ENCODE data around the gene PHF12.

Gene PHF12

DNA sequence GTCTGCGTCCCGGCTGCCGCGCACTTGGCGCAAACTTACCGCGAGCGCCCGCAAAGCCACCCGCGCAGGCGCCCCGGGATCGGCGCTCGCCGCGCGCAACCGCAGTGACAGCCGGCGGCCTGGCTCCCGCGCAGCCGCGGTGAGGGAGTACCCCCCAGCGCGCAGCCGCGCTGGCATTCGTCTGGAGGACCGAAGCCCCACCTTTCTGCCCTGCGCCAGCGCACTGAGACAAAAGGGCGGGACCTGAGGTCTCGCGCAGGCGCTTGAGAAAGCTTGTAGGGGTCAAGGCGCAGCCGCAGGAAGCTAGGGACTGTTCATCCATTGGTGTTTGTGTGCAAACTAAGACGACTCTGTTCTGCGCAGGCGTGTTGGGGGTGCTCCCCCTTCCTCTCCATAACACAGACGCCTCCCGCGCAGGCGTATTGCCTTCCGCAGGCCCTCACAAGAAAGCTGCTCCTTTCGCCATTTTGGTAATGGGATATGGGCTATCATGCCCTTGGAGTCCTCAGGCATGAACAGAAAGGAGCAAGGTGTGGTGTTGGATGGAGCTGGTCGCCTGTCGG, at the start of gene PHF12:
Gene PHF12 (minus strand): TSS at position 91 of the 563 bp plus-strand sequence. CDS start 558 bp downstream, outside the sequence.
- peak; percentile 100 for DNase-seq

DNA sequence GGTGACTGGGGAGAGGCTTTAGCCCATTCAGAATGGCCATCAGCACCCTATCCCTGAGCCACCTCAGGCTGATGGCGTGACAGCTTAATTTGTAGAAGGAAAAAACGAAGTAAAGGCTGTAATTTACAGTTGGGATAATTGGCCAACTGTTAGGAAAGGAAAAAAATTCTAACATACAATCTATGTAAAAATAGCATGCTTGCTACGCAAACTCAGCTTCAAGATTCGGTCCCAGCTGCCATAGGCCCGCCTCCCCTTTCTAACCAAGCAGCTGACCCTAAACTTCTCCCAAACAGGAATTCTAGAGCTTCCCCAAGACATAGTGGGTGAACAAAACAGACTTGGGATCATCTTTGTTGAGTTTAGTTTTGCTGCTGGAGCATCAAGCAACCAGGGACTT, 49.7 kb upstream of the PHF12 start:
- no peak for DNase-seq

DNA sequence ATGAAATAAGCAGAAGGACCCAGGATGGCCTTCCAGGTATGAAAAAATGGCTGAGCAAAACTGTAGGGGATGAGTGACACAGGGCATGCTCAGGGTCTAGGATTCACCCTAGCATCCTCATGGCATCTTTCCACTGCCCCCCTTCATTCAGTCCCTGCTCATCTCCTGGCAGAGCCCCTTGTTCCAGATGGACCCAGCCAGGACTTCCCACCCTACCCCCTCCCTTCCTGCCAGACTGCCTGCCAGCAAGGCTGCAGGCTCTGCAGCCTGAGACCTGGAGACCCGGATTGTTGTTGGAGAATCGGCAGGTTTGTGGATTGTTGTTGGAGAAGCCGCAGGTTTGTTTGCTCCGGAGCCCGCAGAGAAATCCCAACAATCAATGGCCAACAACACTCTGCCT, 47.9 kb upstream of the PHF12 start:
- peak; percentile 53 for DNase-seq

DNA sequence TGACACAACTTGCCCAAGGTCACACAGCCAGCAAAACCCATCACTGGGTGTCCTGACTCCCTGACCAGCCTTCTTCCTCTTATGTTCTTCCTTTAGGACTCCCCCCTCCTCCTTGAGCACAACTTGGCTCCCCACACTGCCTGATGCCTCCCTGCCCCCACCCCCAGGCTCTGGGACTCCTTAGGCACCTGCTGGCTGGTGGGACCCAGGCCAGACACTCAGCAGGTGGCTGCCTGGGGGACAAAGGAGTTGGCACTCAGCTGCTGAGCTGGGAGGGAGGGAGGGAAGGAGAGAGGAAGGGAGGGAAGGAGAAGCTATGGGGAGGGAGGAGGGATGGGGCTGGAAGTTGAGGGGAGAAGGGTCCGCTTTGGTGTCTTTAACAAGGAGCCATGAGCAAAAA, 46.5 kb upstream of the PHF12 start:
- DNase-seq, result peak; percentile 93

DNA sequence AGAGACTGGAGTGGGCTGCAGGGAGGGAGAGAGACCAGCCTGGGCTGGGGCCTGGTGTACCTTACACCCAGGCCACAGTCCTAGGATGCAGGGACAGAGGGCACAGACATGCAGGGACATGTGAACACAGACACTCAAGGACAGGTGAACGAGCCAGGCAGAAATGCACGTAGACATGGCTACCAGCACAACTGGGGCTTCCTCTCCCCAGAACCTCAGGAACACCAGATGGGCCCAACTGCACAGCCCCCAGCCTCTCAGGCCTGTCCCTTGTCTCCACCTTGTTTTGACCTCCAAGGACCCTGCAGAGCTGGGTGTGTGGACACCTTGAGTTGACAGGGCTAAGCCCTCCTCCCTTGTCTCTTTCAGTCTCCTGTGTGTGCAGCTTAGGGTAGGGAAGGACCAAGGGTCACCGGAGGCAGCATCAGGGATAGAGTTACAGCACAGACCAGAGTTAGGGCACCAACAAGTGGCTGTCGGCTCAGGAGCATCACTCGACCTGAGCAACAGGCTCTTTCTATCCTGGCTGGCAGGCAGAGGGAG, 45.3 kb upstream of the PHF12 start:
- DNase-seq, result peak; percentile 53

DNA sequence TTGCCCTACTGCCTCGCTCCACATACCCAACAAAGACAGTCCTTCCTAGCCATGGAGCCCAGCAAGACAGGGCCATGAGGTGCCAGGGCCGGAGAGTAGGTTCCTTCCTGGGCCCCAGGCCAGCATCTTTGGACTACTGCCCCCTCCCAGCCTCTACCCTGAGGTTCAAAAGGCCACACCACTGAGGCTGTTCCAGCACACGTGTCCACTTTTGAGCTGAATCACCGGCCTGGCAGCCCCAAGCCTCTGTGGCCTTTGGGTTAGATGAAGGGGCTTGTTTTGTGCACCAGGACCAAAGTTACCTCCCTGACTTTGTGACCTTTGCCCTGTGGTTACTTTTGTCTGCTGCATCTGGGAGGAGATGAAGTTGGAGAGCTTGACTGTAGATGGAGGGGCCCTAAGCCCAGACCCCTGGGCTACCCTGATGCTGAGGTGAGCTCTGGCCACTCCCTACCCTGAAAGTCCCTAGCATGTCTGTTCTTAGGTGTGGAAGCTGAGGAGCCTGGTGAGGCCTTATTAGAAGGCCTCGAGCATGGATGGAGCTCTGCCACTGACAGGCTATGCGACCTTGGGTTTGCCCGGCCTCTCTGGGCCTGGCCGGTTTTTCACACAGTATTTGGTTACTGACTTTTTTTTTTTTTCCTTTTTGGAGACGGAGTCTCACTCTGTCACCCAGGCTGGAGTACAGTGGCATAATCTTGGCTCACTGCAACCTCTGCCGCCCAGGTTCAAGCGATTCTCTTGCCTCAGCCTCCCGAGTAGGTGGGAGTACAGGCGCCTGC, 42.5 kb upstream of the PHF12 start:
- no peak for DNase-seq

DNA sequence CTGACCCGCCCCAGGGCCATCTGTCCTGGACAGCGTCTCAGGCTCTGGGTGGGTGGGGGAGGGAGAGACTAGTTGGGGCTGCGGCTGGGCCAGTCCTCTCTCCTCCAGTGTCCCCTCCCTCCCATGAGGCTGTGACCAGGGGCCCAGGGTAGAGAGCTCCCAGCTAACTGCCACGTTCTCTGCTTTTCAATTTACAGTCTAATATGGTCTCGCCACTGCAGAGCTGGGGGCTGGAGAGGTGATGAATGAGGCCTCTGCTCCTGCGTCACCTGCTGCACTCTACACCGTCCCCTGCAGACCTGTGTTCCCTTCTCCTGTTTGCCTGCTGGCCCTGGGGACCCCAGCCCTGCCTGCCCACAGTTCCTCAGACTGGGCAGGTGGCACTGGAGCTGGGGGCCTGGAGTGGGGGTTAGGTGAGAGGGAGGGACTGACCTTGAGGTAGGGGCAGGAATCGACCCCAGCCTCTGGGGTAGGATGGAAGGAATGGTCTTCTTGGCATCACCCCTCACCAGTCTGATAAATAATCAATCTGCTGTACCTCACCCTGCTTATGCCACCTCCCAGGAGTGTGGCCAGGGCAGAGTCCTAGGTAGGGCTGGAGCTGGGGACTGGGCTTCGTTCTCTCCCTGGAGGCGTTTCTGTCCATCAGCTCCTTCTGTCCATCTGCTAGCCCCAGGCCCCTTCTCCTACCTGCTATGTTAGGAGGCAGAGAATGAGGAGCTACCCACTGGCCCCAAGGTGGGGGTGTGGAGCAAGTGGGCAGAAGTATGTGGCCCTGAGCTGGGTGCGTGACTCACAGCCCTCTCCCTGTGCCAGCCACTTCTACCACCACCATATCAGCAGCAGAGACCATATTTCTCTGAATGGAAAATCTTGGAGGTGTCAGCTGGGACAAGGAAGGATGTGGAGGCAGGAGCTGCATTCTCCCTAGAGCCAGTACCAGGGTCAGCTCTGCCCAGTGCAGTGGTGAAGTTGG, 41.6 kb upstream of the PHF12 start:
- DNase-seq, result no peak

DNA sequence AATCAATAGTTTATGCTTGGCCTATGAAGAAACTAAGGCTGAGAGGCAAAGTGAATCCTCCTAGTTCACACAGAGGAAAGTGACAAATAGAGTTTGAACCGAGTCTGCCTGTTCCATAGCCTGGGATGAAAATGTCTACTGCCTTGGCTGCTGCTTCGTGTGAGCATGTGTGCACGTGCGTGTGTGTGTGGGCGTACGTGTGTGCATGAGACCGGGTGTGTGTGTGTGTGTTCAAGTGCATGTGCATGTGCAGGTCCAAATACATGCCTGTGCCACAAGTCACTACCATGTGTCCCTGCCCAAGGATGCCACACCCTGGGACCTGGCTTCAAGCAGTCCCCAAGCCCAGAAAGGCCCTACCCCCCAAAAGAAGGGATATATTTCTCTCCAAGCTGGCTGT, 40.9 kb upstream of the PHF12 start:
- DNase-seq, result no peak

DNA sequence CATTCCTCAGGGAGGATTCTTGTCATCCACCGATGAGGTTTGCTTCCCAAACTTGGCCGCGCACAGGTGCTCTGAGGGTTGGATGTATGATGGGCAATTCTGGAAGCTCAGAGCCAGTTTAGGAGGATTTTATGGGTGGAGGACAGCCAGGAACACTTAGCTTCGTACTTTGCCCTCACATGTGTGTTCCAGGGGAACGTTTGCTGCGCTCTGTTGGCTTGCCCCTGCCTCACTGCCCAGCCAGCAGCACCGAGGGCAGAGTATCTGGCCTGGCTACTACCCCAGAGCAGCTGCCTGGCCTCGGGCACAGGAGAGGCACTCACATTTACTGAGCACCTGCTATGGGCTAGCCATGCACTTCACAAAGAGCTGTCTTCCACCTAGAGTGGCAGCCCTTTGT, 40.5 kb upstream of the PHF12 start:
- DNase-seq, result no peak

DNA sequence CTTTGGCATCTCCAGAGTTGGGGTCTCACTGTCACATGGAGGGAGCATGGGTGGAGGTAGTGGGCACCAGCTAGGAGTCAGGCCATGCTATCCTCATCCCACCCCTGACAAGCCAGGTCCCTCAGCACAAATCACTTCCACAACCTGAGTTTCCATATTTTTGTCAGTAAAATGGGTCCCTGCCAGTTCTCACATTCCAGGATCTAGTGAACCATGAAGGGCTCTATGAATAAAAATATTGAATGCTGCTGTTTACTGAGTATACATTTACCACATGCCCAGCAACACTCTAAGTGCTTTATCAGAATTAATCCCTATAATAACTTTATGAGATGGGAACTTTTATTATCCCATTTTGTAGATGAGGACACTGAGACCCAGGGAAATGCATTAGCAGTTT, 37.7 kb upstream of the PHF12 start:
- DNase-seq, result no peak

DNA sequence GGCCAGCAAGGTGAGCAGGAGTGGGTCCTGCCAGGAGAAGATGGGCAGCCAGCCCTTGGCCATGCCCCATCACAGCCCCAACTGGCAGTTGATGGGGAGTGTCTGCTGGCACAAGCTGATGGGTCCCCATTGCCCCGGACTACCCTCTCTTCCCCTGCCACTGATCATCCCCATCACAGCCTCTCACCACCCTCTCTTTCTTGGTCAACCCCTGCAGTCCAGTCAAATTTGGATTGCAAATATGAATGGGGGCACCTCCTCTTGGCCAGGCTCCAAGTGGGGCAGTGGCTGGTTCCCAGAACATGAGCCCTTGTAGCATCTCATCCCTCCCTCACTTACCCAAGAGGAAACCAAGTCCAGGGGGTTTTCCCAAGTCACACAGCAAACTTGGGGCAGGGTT, 37.2 kb upstream of the PHF12 start:
- DNase-seq, result no peak

DNA sequence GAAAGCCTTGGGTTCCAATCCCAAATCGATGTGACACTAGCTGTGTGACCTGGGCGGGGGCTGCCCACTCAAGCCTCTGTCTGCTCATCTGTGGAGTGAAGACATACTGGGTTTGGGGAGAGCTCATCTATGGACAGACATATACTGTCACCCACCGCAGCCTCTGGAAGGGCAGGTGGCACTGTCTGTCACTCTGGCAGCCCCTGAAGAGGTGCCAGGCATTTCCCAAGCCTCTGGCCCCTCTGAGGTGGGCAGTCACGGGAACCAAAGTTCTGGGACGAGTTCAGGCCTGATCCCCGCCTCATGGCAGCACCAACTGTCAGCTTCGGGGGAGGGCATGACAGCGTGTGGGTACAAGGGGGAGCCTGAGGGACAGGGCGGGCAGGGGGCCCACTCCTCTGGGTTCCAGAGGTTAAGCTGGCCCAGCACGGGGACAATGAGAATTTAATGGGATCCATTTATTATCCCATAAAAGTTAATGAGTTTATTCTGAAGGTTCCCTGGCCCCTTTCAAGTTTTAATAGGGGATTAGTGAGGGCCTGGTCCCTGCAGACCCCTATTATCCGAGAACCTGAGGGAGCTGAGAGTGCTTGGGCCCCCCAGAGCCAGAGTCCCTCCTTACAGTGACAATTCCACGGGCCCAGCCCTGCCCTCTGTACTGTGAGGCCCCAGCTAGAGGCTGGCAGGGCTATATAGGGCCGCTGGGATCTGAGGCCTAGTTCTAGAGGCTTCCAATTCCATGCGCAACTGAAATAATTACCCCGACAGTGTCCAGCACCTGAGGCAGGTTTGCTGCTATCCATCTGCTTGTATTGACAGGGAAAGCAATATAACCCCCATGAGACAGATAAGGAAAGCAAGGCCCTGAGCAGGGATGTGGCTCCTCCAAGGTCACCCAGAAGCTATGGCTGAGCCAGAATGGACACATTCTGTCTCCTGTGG, 35.7 kb upstream of the PHF12 start:
- no peak for DNase-seq

DNA sequence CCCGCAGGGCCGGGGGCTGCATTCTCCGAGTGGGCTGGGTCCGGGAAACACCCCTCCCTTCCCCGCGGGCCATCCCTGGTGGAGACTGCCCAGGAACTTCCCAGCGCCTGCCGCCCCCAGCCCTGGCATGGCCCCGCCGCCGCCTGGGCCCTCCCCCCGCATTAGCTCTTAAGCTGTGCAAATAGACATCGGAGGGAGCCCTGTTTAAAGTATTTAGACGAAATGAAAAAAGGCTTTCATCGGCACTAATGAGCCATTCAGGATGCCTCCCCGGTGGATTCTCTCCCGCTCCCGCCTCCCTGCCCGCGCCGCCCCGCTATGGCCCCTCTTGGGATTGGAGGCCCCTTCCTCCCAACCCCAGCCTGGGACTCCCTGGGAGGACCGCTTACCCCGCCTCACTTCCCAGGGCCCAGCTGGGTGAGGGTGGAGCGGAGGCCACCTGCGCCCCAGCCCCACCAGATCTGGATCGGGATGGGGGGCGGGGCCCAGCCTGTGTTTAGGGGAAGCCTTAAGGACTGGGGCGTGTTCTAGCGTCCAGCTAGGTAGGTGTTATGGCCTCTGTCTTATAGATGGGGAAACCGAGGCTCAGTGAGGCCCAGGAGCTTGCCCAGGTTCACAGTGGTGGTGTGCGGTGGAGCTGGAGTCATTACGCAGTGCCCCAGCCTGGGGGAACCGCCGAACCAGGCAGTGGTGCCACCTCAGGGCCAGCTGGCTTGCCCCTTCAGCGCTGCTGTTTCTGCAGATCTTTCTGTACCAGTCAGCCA, 34.8 kb upstream of the PHF12 start:
- DNase-seq, result peak; percentile 81

DNA sequence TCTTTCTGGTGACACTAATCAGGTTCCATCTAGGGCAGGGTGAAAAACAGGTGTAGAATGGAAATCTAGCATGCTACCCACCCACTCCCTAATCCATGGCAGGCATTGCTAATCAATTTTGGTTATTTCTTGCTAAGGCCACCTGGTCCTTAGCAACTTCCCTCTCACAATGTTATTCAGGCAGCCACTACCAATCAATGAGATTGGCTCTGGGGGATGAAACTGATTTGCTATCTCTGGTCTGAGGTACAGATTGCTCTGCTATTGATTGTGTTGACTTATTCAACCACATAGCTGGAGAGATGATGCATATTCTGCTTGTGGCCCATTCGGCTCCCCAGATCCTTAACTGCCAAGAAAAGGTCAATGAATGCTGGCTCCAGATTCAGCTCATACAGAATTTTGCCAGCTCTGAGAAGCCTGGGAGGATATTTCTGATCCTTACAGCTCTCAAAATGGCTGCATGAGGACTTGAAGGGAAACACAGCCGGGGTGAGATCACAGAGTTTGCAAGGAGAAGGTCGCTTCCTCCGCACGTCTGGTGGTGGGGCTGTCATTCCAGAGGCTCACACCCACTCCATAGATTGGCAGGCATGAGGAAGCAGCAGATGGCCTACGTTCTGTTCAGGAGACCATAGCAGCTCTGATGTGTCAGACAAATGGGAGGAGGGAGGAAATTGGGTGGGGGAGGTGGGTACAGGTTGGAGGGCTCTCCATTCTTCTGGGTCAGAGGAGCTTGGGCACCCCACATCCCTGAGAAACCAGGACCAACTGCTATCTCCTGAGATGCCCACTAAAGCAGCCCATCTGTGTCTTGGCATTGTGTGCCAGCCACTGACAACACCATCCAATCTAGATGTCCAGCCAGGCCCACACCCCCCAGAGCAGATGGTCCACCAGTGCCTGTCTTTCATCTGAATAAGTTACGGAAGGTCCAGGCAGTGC, 32.2 kb upstream of the PHF12 start:
- DNase-seq, result no peak

DNA sequence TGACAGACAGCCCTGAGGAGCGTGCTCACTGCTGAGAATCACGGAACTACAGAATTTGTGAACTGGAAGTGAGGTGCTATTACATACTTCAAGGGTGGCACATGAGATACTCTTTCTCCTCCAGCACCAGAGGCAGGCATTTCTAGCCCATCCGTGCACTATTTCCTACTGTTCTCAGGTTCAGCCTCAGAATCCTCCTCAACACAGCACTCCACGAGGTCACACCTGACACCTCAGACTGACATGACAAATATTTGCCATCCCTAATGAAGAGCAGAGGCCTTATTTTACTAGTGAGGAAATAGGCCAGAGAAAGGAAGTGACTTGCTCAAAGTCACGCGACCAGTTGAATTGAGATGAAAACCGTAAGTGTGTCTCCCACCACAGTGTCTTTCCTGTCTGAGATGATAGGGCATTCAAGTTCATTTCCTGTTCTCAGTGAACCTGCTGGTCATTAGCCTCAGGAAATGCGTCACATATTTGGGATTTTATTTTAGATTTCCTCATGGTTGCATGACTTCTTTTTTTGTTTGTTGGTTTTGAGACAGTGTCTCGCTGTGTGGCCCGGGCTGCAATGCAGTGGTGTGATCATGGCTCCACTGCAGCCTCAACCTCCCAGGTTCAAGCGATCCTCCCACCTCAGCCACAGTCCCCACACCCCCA, 30.9 kb upstream of the PHF12 start:
- DNase-seq, result no peak

DNA sequence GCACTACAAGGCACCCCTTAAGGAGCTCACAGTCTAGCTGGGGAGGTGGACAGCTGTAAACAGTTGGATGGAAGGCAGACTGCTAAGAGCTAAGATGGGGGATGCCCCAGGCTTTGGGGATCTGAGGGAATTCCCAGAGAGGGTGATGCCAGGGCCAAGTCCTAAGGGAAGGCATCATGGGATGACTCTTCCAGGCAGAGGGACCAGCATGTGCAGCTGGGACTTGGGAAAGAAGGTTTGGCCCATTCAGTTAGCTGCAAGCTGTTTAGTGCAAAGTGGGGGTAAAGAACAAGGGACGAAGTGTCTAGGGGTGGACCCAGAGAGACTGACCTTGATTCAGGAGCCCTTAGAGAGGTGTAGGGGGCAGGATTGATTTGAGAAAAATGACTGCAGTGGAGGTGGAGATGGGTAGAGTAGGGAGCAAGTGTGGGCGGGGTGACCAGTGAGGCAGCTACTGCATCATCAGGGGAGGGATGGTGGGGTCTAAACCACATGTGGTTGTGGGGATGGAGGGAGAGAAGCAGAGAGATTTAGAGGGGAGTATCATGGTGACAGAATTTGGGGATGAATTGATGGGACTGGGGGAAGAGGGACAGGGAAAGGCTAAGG, 27.1 kb upstream of the PHF12 start:
- no peak for DNase-seq

DNA sequence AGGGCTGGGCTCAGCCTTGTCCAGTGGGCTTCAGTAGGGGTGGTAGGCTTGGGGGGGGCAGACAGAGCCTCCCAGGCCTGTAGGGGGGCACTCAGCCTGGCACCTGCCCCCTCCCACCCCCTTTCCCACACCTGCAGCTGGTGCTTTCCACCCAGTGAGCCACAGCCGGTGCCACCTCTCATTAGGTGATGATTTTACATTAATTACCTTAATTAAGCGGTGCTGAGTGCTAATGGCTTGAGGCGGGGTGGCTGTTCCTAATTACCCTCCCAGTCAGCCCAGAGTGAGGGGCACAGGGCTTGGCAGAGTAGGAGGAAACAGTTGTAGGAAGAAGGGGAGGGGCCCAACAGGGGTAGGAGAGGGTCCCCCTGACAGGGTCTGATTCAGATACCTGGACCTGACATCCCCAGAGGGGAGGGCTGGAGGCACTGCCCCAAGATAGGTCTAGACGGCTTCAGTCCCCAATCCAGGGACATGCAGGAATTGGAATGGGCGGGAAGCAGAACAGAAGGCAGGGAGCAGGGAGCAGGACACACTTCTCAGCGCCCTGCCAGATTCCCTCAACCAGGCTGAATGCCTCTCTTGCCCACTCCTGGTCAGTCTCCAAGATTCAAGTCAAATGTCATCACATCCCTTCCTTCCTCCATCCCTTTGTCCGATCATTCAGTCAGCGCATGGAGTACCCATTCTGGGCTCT, 26.5 kb upstream of the PHF12 start:
- no peak for DNase-seq

DNA sequence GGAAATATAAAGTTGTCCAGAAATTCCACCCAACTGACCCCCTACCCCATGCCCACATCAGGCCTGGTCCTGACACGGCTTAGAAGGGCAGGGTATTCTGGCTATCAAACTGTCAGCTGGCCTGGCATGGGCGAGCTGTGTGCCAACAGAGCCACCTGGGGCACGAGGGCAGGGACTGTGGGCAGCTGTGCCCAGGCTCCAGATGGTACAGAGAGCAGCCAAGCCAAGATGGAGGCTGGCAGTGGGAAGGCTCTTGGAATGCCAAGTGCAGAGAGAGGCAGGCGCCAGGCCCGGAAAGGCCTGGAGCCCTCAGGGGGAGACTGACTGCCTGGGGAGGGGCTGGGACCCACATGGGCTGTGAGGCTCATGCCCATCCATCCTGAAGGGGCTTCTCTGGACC, 24.3 kb upstream of the PHF12 start:
- DNase-seq, result no peak

DNA sequence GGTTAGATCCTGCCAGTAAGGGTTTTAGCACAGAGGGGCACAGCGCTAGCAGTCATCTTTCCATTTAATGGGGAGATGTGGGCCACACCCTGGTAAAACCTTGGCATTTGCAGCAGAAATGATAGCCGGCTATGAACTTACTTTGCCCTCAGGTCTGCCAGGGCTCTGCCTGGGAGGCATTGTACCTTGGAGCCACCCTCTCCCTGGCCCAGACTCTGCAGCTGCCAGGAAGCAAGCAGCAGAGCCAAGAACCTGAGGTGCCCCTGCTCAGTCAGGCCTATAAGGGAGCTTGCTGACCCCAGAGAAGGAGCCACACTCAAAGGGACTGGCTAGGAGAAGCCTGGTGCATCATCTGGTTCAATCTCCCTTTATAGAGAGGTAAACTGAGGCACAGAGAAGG, 23.7 kb upstream of the PHF12 start:
- DNase-seq, result no peak

Data from NCI-H1092 treated with DMSO at 0.1 percent for 48 hours (cell line).